ENCODE measurements around the gene NOL12. TPM values are rescaled to one million over a fixed set of nuclear protein-coding genes. Genes with fewer than 3 reads are reported as not detected.

Gene NOL12
- total and polyA plus RNA-seq, 4 donors = 6.9 to 16.5 (median 11.4) TPM

- no peak for TF ChIP-seq GABPA (IDR thresholded peaks at IDR 0.05 in 1 of 2, conservative IDR thresholded peaks at IDR 0.05 in 1 of 2)
- TF ChIP-seq HNF4A (conservative IDR thresholded peaks at IDR 0.05) = no peak
- TF ChIP-seq EGR1 (IDR thresholded peaks at IDR 0.05; ENCODE audit: low read depth in 2 of 2) = no peak
- TF ChIP-seq FOXA1 (IDR thresholded peaks at IDR 0.05) = no peak
- no peak for TF ChIP-seq YY1 (IDR thresholded peaks at IDR 0.05)
- TF ChIP-seq JUND (IDR thresholded peaks at IDR 0.05) = no peak
- no peak for TF ChIP-seq SP1 (IDR thresholded peaks at IDR 0.05)
- TF ChIP-seq NR2F2 (IDR thresholded peaks at IDR 0.05) = no peak
These were observed 18.5 kb downstream of the NOL12 start (continued) for GRCh38 chr22:37704645-37705044.

- TF ChIP-seq FOXA2 (IDR thresholded peaks at IDR 0.05) = no peak
- no peak for TF ChIP-seq YY1 (IDR thresholded peaks at IDR 0.05)
- WGBS = 93% methylated on average over 3 of the region's 3 CpGs
- Histone ChIP-seq H3K27ac (ENCODE audit: low read depth in 1 of 2, low read length in 2 of 2) (no peak overlapping the region), H3K36me3 (ENCODE audit: control insufficient read depth in 4 of 4, insufficient read depth in 3 of 4, low read depth in 1 of 4, low read length in 3 of 4) (peaks cover 0 to 3% (median 0%) of the 10 kb centered on the region in 4 donors), H3K27me3 (ENCODE audit: control insufficient read depth in 4 of 4, insufficient read depth in 4 of 4, low read length in 3 of 4) (no peaks in the 10 kb centered on the region), H3K4me1 (ENCODE audit: control insufficient read depth in 4 of 4, insufficient read depth in 4 of 4, low read length in 3 of 4) (peaks cover 0 to 6% (median under 1%) of the 10 kb centered on the region in 4 donors), H3K9me3 (ENCODE audit: control insufficient read depth in 4 of 4, low read length in 3 of 4) (no peaks in the 10 kb centered on the region), H3K4me3 (ENCODE audit: low read depth in 1 of 3, low read length in 3 of 3) (no peak overlapping the region), H3K9ac (ENCODE audit: low read depth in 1 of 2, low read length in 2 of 2) (no peak overlapping the region)
- DNase-seq (ENCODE audit: low spot score) = no peak
These were observed 19.1 kb downstream of the NOL12 start for GRCh38 chr22:37705205-37705604.

GRCh38 chr22:37708580-37709444, 22.7 kb downstream of the NOL12 start:
- Histone ChIP-seq H3K4me1 (ENCODE audit: control insufficient read depth in 4 of 4, insufficient read depth in 4 of 4, low read length in 3 of 4) (peaks cover 0 to 2% (median under 1%) of the 10 kb centered on the region in 4 donors), H3K9me3 (ENCODE audit: control insufficient read depth in 4 of 4, low read length in 3 of 4) (no peaks in the 10 kb centered on the region), H3K27ac (ENCODE audit: low read depth in 1 of 2, low read length in 2 of 2) (peak overlapping the region in 1 of 2 donors; percentile 20), H3K4me3 (ENCODE audit: low read depth in 1 of 3, low read length in 3 of 3) (no peak overlapping the region), H3K27me3 (ENCODE audit: control insufficient read depth in 4 of 4, insufficient read depth in 4 of 4, low read length in 3 of 4) (no peaks in the 10 kb centered on the region), H3K36me3 (ENCODE audit: control insufficient read depth in 4 of 4, insufficient read depth in 3 of 4, low read depth in 1 of 4, low read length in 3 of 4) (no peaks in the 10 kb centered on the region), H3K9ac (ENCODE audit: low read depth in 1 of 2, low read length in 2 of 2) (no peak overlapping the region)
- WGBS = 79% methylated on average over 25 of the region's 25 CpGs
- TF ChIP-seq EGR1 (IDR thresholded peaks at IDR 0.05; ENCODE audit: low read depth in 2 of 2) (no peak), ATF3 (IDR thresholded peaks at IDR 0.05) (no peak), NR2F2 (IDR thresholded peaks at IDR 0.05) (peak; percentile 80), RXRA (IDR thresholded peaks at IDR 0.05) (peak; percentile 53 to 66), HNF4A (conservative IDR thresholded peaks at IDR 0.05) (no peak)
- no peak for DNase-seq (ENCODE audit: low spot score)

- Histone ChIP-seq H3K27ac (ENCODE audit: low read depth in 1 of 2, low read length in 2 of 2) (no peak overlapping the region), H3K27me3 (ENCODE audit: control insufficient read depth in 4 of 4, insufficient read depth in 4 of 4, low read length in 3 of 4) (no peaks in the 10 kb centered on the region), H3K4me1 (ENCODE audit: control insufficient read depth in 4 of 4, insufficient read depth in 4 of 4, low read length in 3 of 4) (peaks cover 0 to 2% (median under 1%) of the 10 kb centered on the region in 4 donors), H3K36me3 (ENCODE audit: control insufficient read depth in 4 of 4, insufficient read depth in 3 of 4, low read depth in 1 of 4, low read length in 3 of 4) (no peaks in the 10 kb centered on the region), H3K4me3 (ENCODE audit: low read depth in 1 of 3, low read length in 3 of 3) (no peak overlapping the region), H3K9ac (ENCODE audit: low read depth in 1 of 2, low read length in 2 of 2) (no peak overlapping the region), H3K9me3 (ENCODE audit: control insufficient read depth in 4 of 4, low read length in 3 of 4) (no peaks in the 10 kb centered on the region)
- WGBS = 97% methylated on average over 15 of the region's 15 CpGs
- no peak for TF ChIP-seq RXRA (IDR thresholded peaks at IDR 0.05)
- TF ChIP-seq SP1 (IDR thresholded peaks at IDR 0.05) = no peak
- no peak for TF ChIP-seq EGR1 (IDR thresholded peaks at IDR 0.05; ENCODE audit: low read depth in 2 of 2)
- no peak for TF ChIP-seq MAX (IDR thresholded peaks at IDR 0.05)
- no peak for TF ChIP-seq FOXA1 (IDR thresholded peaks at IDR 0.05)
- TF ChIP-seq YY1 (IDR thresholded peaks at IDR 0.05) = no peak
- no peak for TF ChIP-seq HNF4A (conservative IDR thresholded peaks at IDR 0.05)
- no peak for TF ChIP-seq ZBTB33 (IDR thresholded peaks at IDR 0.05)
- no peak for TF ChIP-seq RAD21 (IDR thresholded peaks at IDR 0.05)
- no peak for TF ChIP-seq FOXA2 (IDR thresholded peaks at IDR 0.05)
- DNase-seq (ENCODE audit: low spot score) = no peak
These were observed 23.3 kb downstream of the NOL12 start for GRCh38 chr22:37709445-37709765.

Measured in liver (tissue), 9 donors.